SK-N-SH treated with all-trans-retinoic acid at 6 μM for 48 hours (cell line): ENCODE measurements around the gene EPHB2.

Experiments
- ATAC-seq: fragments of 200-7000 bp; cut with Tn5 transposase; 3 replicates; pipeline ENCODE4 v1.9.1; 2020; ENCODE audit warnings: mild to moderate bottlenecking, moderate library complexity
- ARNTL ChIP-seq: fragments of 450-650 bp; formaldehyde crosslinking; IDR thresholded peaks from 2 replicates; pipeline ENCODE4 v1.5.0; 2020; ENCODE audit warnings: low read depth, mild to moderate bottlenecking, moderate library complexity, borderline replicate concordance
- CSDC2 ChIP-seq: fragments of 250-450 bp; sonication (Bioruptor Pico); IDR thresholded peaks from 2 replicates; pipeline ENCODE4 v1.5.0; 2020; ENCODE audit warnings: mild to moderate bottlenecking, moderate library complexity
- ISL1 ChIP-seq: fragments of 250-450 bp; sonication (Bioruptor Pico); IDR thresholded peaks from 2 replicates; pipeline ENCODE4 v2.1.2; 2022; ENCODE audit warnings: mild to moderate bottlenecking, moderate library complexity
- SNAI2 ChIP-seq: fragments of 250-450 bp; sonication (Bioruptor Pico); IDR thresholded peaks from 2 replicates; pipeline ENCODE4 v1.5.0; 2020; ENCODE audit warnings: mild to moderate bottlenecking, moderate library complexity
- ZC3H10 ChIP-seq: fragments of 250-450 bp; sonication (Bioruptor Pico); IDR thresholded peaks from 2 replicates; pipeline ENCODE4 v1.5.1; 2021; ENCODE audit warnings: mild to moderate bottlenecking, moderate library complexity
- ZNF565 ChIP-seq: fragments of 450-650 bp; formaldehyde crosslinking; conservative IDR thresholded peaks from 2 replicates; pipeline ENCODE4 v1.5.0; 2020; ENCODE audit warnings: low read depth, mild to moderate bottlenecking, moderate library complexity
- ZNF70 ChIP-seq: fragments of 450-650 bp; formaldehyde crosslinking; IDR thresholded peaks from 2 replicates; pipeline ENCODE4 v1.5.0; 2020; ENCODE audit warnings: mild to moderate bottlenecking, moderate library complexity
- TF ChIP-seq, protein P1 (sequence below): fragments of 250-450 bp; sonication (Bioruptor Pico); IDR thresholded peaks from 2 replicates; pipeline ENCODE4 v1.5.1; 2021; ENCODE audit warnings: mild to moderate bottlenecking, moderate library complexity
- TF ChIP-seq, protein P2 (sequence below): fragments of 250-450 bp; sonication (Bioruptor Pico); IDR thresholded peaks from 2 replicates; pipeline ENCODE4 v1.5.0; 2020; ENCODE audit warnings: mild to moderate bottlenecking, moderate library complexity
- TF ChIP-seq, protein P3 (sequence below): fragments of 250-450 bp; sonication (Bioruptor Pico); IDR thresholded peaks from 2 replicates; pipeline ENCODE4 v1.5.1; 2020; ENCODE audit warnings: low read depth, mild to moderate bottlenecking, moderate library complexity
- TF ChIP-seq, protein P4 (sequence below): fragments of 250-450 bp; sonication (Bioruptor Pico); IDR thresholded peaks from 2 replicates; pipeline ENCODE4 v1.8.0; 2021; ENCODE audit warnings: low read depth, mild to moderate bottlenecking, moderate library complexity, borderline replicate concordance

EPHB2 gene

DNA sequence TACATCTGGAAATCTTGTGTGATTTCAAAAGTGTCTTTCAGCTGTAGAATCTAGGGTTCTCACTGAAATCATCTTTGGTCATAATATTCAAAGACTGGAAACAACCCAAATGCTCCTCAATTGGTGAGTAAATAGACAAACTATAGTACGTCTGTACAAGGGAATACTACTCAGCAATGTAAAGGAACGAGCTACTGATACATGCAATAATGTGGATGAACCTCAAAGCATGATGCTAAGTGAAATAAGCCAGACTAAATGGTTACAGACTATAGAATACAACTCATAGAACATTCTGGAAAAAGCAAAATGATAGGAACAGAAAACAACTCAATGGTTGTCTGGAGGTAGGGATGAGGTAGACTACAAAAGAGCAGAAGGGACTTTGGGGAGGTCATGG, 259.5 kb downstream of the EPHB2 start:
- TF ChIP-seq ZNF70 (no peak), ZC3H10 (no peak), SNAI2 (no peak), CSDC2 (CRISPR knock-in tag) (no peak), ISL1 (CRISPR knock-in tag) (no peak), ZNF565 (CRISPR knock-in tag) (no peak), ARNTL (CRISPR knock-in tag) (no peak)
- TF ChIP-seq, protein P1, sequence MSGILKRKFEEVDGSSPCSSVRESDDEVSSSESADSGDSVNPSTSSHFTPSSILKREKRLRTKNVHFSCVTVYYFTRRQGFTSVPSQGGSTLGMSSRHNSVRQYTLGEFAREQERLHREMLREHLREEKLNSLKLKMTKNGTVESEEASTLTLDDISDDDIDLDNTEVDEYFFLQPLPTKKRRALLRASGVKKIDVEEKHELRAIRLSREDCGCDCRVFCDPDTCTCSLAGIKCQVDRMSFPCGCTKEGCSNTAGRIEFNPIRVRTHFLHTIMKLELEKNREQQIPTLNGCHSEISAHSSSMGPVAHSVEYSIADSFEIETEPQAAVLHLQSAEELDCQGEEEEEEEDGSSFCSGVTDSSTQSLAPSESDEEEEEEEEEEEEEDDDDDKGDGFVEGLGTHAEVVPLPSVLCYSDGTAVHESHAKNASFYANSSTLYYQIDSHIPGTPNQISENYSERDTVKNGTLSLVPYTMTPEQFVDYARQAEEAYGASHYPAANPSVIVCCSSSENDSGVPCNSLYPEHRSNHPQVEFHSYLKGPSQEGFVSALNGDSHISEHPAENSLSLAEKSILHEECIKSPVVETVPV (CRISPR knock-in tag): no peak
- TF ChIP-seq, protein P2, sequence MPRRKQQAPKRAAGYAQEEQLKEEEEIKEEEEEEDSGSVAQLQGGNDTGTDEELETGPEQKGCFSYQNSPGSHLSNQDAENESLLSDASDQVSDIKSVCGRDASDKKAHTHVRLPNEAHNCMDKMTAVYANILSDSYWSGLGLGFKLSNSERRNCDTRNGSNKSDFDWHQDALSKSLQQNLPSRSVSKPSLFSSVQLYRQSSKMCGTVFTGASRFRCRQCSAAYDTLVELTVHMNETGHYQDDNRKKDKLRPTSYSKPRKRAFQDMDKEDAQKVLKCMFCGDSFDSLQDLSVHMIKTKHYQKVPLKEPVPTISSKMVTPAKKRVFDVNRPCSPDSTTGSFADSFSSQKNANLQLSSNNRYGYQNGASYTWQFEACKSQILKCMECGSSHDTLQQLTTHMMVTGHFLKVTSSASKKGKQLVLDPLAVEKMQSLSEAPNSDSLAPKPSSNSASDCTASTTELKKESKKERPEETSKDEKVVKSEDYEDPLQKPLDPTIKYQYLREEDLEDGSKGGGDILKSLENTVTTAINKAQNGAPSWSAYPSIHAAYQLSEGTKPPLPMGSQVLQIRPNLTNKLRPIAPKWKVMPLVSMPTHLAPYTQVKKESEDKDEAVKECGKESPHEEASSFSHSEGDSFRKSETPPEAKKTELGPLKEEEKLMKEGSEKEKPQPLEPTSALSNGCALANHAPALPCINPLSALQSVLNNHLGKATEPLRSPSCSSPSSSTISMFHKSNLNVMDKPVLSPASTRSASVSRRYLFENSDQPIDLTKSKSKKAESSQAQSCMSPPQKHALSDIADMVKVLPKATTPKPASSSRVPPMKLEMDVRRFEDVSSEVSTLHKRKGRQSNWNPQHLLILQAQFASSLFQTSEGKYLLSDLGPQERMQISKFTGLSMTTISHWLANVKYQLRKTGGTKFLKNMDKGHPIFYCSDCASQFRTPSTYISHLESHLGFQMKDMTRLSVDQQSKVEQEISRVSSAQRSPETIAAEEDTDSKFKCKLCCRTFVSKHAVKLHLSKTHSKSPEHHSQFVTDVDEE (CRISPR knock-in tag): no peak
- TF ChIP-seq, protein P3, sequence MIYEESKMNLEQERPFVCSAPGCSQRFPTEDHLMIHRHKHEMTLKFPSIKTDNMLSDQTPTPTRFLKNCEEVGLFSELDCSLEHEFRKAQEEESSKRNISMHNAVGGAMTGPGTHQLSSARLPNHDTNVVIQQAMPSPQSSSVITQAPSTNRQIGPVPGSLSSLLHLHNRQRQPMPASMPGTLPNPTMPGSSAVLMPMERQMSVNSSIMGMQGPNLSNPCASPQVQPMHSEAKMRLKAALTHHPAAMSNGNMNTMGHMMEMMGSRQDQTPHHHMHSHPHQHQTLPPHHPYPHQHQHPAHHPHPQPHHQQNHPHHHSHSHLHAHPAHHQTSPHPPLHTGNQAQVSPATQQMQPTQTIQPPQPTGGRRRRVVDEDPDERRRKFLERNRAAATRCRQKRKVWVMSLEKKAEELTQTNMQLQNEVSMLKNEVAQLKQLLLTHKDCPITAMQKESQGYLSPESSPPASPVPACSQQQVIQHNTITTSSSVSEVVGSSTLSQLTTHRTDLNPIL: no peak
- TF ChIP-seq, protein P4, sequence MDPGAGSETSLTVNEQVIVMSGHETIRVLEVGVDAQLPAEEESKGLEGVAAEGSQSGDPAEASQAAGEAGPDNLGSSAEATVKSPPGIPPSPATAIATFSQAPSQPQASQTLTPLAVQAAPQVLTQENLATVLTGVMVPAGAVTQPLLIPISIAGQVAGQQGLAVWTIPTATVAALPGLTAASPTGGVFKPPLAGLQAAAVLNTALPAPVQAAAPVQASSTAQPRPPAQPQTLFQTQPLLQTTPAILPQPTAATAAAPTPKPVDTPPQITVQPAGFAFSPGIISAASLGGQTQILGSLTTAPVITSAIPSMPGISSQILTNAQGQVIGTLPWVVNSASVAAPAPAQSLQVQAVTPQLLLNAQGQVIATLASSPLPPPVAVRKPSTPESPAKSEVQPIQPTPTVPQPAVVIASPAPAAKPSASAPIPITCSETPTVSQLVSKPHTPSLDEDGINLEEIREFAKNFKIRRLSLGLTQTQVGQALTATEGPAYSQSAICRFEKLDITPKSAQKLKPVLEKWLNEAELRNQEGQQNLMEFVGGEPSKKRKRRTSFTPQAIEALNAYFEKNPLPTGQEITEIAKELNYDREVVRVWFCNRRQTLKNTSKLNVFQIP (CRISPR knock-in tag): no peak
- no peak for ATAC-seq
